H9 (cell line): ENCODE results near the gene SUN1. TPM values are rescaled to one million over a fixed set of nuclear protein-coding genes. Genes with fewer than 3 reads are reported as not detected.

Source experiments
- DNase-seq: peaks from one replicate; pipeline ENCODE4 v3.0.0-alpha.2; 2017
- H2AFZ ChIP-seq: one replicate; pipeline ENCODE4 v1.6.1; 2013; ENCODE audit warnings: mild to moderate bottlenecking, low read length, control low read depth, moderate library complexity
- H2AK5ac ChIP-seq: 2 replicates; pipeline ENCODE4 v1.6.1; 2013; ENCODE audit warnings: low read length, control low read depth, mixed read lengths; ENCODE audit not compliant: insufficient read length
- H2BK120ac ChIP-seq: one replicate; pipeline ENCODE4 v1.6.1; 2013; ENCODE audit warnings: low read depth, mild to moderate bottlenecking, low read length, control low read depth, inconsistent platforms; ENCODE audit not compliant: poor library complexity, severe bottlenecking
- H2BK12ac ChIP-seq: 2 replicates; pipeline ENCODE4 v1.6.1; 2013; ENCODE audit warnings: low read length, control low read depth, mixed read lengths, low read depth; ENCODE audit not compliant: insufficient read length
- H2BK15ac ChIP-seq: 2 replicates; pipeline ENCODE4 v1.6.1; 2013; ENCODE audit warnings: low read depth, low read length, control low read depth
- H2BK20ac ChIP-seq: one replicate; pipeline ENCODE4 v1.6.1; 2013; ENCODE audit warnings: low read depth, mild to moderate bottlenecking, low read length, control low read depth, inconsistent platforms; ENCODE audit not compliant: poor library complexity, severe bottlenecking
- H2BK5ac ChIP-seq: 2 replicates; pipeline ENCODE4 v1.6.1; 2013; ENCODE audit warnings: low read length, control low read depth, mixed read lengths; ENCODE audit not compliant: insufficient read length
- H3K14ac ChIP-seq: 2 replicates; pipeline ENCODE4 v1.6.1; 2013; ENCODE audit warnings: low read length, control low read depth; ENCODE audit not compliant: insufficient read depth
- H3K18ac ChIP-seq: 2 replicates; pipeline ENCODE4 v1.6.1; 2013; ENCODE audit warnings: low read depth, mild to moderate bottlenecking, mixed read lengths, low read length, control low read depth; ENCODE audit not compliant: insufficient read length
- H3K23ac ChIP-seq: 2 replicates; pipeline ENCODE4 v1.6.1; 2013; ENCODE audit warnings: low read length, control low read depth, mixed read lengths, low read depth; ENCODE audit not compliant: insufficient read length
- H3K23me2 ChIP-seq: 2 replicates; pipeline ENCODE4 v1.6.1; 2013; ENCODE audit warnings: low read depth, mild to moderate bottlenecking, mixed read lengths, low read length, control low read depth; ENCODE audit not compliant: insufficient read length, poor library complexity, severe bottlenecking
- H3K27ac ChIP-seq: 2 replicates; pipeline ENCODE4 v1.5.1; 2013; ENCODE audit warnings: low read length, control low read depth, mixed read lengths, low read depth; ENCODE audit not compliant: insufficient read length
- H3K27me3 ChIP-seq: 2 replicates; pipeline ENCODE4 v1.6.1; 2013; ENCODE audit warnings: low read length, control low read depth, inconsistent platforms; ENCODE audit not compliant: insufficient read depth
- H3K4ac ChIP-seq: 2 replicates; pipeline ENCODE4 v1.6.1; 2013; ENCODE audit warnings: low read depth, mild to moderate bottlenecking, control low read depth, inconsistent platforms, low read length, moderate library complexity
- H3K4me1 ChIP-seq: 2 replicates; pipeline ENCODE4 v1.6.1; 2013; ENCODE audit warnings: low read length, control low read depth, inconsistent platforms; ENCODE audit not compliant: insufficient read depth
- H3K4me2 ChIP-seq: 2 replicates; pipeline ENCODE4 v1.6.1; 2013; ENCODE audit warnings: low read length, control low read depth, mixed read lengths; ENCODE audit not compliant: insufficient read length, insufficient read depth
- H3K56ac ChIP-seq: 2 replicates; pipeline ENCODE4 v1.6.1; 2013; ENCODE audit warnings: low read depth, mild to moderate bottlenecking, mixed read lengths, low read length, control low read depth; ENCODE audit not compliant: insufficient read length
- H3K79me1 ChIP-seq: 2 replicates; pipeline ENCODE4 v1.6.1; 2013; ENCODE audit warnings: low read depth, mild to moderate bottlenecking, moderate library complexity, low read length, control low read depth, inconsistent platforms; ENCODE audit not compliant: insufficient read depth, poor library complexity, severe bottlenecking
- H3K79me2 ChIP-seq: 2 replicates; pipeline ENCODE4 v1.6.1; 2013; ENCODE audit warnings: low read length, control low read depth, inconsistent platforms; ENCODE audit not compliant: insufficient read depth
- H3K9ac ChIP-seq: 2 replicates; pipeline ENCODE4 v1.6.1; 2013; ENCODE audit warnings: low read length, control low read depth, mixed read lengths; ENCODE audit not compliant: insufficient read length; ENCODE audit errors: extremely low read depth
- H3K9me3 ChIP-seq: one replicate; pipeline ENCODE4 v1.6.1; 2013; ENCODE audit warnings: low read depth, low read length, inconsistent platforms; ENCODE audit not compliant: control insufficient read depth
- H3T11ph ChIP-seq: one replicate; pipeline ENCODE4 v1.6.1; 2013; ENCODE audit warnings: mild to moderate bottlenecking, low read length, control low read depth, inconsistent platforms
- H4K20me1 ChIP-seq: one replicate; pipeline ENCODE4 v1.6.1; 2013; ENCODE audit not compliant: control insufficient read depth, insufficient read length, insufficient read depth
- H4K5ac ChIP-seq: 2 replicates; pipeline ENCODE4 v1.6.1; 2013; ENCODE audit warnings: low read depth, mild to moderate bottlenecking, mixed read lengths, low read length, control low read depth; ENCODE audit not compliant: insufficient read length
- H4K8ac ChIP-seq: replicated peaks from 2 replicates; pipeline ENCODE4 v1.6.1; 2013; ENCODE audit warnings: low read length, control low read depth, mixed read lengths, low read depth; ENCODE audit not compliant: insufficient read length
- H4K91ac ChIP-seq: 2 replicates; pipeline ENCODE4 v1.6.1; 2013; ENCODE audit warnings: low read depth, mild to moderate bottlenecking, moderate library complexity, mixed read lengths, low read length, control low read depth; ENCODE audit not compliant: insufficient read length
- H3K27ac Mint-ChIP-seq, 3 experiments: 2 replicates in 2 of 3; 3 replicates in 1 of 3; pipeline ENCODE4 v1.8.0; 2020 to 2021; ENCODE audit warnings: mixed read lengths in 3 of 3, mild to moderate bottlenecking in 1 of 3, moderate library complexity in 1 of 3
- H3K27me3 Mint-ChIP-seq: 2 replicates; pipeline ENCODE4 v1.8.0; 2021; ENCODE audit warnings: low read depth, mild to moderate bottlenecking, moderate library complexity, mixed read lengths
- H3K36me3 Mint-ChIP-seq, 3 experiments: 2 replicates in 2 of 3; 3 replicates in 1 of 3; pipeline ENCODE4 v1.8.0; 2020 to 2021; ENCODE audit warnings: low read depth in 3 of 3, mixed read lengths in 3 of 3; ENCODE audit not compliant: insufficient read depth in 1 of 3
- H3K4me1 Mint-ChIP-seq, 2 experiments: 2 replicates each; pipeline ENCODE4 v1.8.0; 2020; ENCODE audit warnings: mixed read lengths in 2 of 2
- H3K4me3 Mint-ChIP-seq, 2 experiments: 2 replicates in 1 of 2; 3 replicates in 1 of 2; pipeline ENCODE4 v1.8.0; 2020 to 2021; ENCODE audit warnings: mild to moderate bottlenecking in 2 of 2, mixed read lengths in 2 of 2, moderate library complexity in 1 of 2
- H3K9me3 Mint-ChIP-seq, 2 experiments: 2 replicates in 1 of 2; 3 replicates in 1 of 2; pipeline ENCODE4 v1.8.0; 2020; ENCODE audit warnings: mild to moderate bottlenecking in 2 of 2, mixed read lengths in 2 of 2, moderate library complexity in 1 of 2
- CTCF ChIP-seq: fragments of 200-600 bp; sonication (generic); conservative IDR thresholded peaks from 3 replicates; pipeline ENCODE4 v1.8.0; 2021; ENCODE audit warnings: antibody characterized with exemption, mild to moderate bottlenecking
- WGBS: extraction: QIAGEN DNeasy Blood & Tissue Kit; methylation state at CpG from one replicate; pipeline ENCODE4 v1.1.7; 2013; ENCODE audit warnings: missing lambda C conversion rate, low lambda C conversion rate, mixed read lengths; ENCODE audit not compliant: insufficient read length; ENCODE audit errors: extremely low coverage; 5-methylcytosine and 5-hydroxymethylcytosine counted together
- total RNA-seq: library from RNA; stranded (reverse); gene quantifications from 2 replicates; pipeline ENCODE4 v1.2.1, GENCODE V29; 2021

The SUN1 gene
- total RNA-seq, 1 experiment from 2014 or later, result 118 TPM

- Histone ChIP-seq H2BK120ac (no peak overlapping the region), H3K9me3 (no peaks in the 10 kb centered on the region), H3K27ac (no peak overlapping the region), H4K20me1 (peaks cover 3% of the 10 kb centered on the region), H3K23me2 (peaks cover 3% of the 10 kb centered on the region), H3K23ac (no peak overlapping the region), H2BK15ac (no peak overlapping the region; the same call in 1 of the 2 replicates), H3K4me1 (no peaks in the 10 kb centered on the region), H3K18ac (no peak overlapping the region), H2AK5ac (no peak overlapping the region), H4K5ac (no peak overlapping the region), H3K14ac (no peak overlapping the region), H2BK20ac (no peak overlapping the region), H4K91ac (no peak overlapping the region), H2BK12ac (no peak overlapping the region), H3K4ac (no peak overlapping the region), H3K79me1 (no peaks in the 10 kb centered on the region), H2AFZ (no peak overlapping the region), H3K27me3 (no peaks in the 10 kb centered on the region), H4K8ac (no peak overlapping the region), H3K4me2 (no peak overlapping the region), H3T11ph (no peak overlapping the region), H3K79me2 (no peaks in the 10 kb centered on the region), H3K56ac (no peak overlapping the region), H2BK5ac (no peak overlapping the region), H3K9ac (no peak overlapping the region)
- no peak for DNase-seq
- Mint-ChIP-seq H3K27me3 (no peaks in the 10 kb centered on the region), H3K4me1 (no peaks in the 10 kb centered on the region), H3K4me3 (no peak overlapping the region), H3K36me3 (peaks cover 39 to 85% (median 73%) of the 10 kb centered on the region in 3 experiments), H3K9me3 (peaks cover 3 to 7% of the 10 kb centered on the region in 2 experiments; a peak in 3 of 5 replicates), H3K27ac (no peak overlapping the region)
- WGBS, result no CpG with 5 or more reads among the region's 14 CpGs
- TF ChIP-seq CTCF, result no peak
Observed at GRCh38 chr7:851204-851603, 18.9 kb downstream of the SUN1 start.
